Vagina (tissue), 2 donors: ENCODE measurements around the gene PSENEN.

Experiments
- POLR2A ChIP-seq, 2 donors: fragments of 450-650 bp; IDR thresholded peaks; one replicate each; pipeline ENCODE4 v1.6.1; 2017; ENCODE audit warnings: antibody characterized with exemption in 2 of 2, mild to moderate bottlenecking in 2 of 2, moderate library complexity in 2 of 2
- POLR2AphosphoS5 ChIP-seq, 2 donors: sonication (generic); formaldehyde crosslinking; IDR thresholded peaks; one replicate each; pipeline ENCODE4 v1.9.0; 2017; ENCODE audit warnings: antibody characterized with exemption in 2 of 2, mild to moderate bottlenecking in 2 of 2, low read depth in 1 of 2; ENCODE audit not compliant: insufficient read depth in 1 of 2
- TF ChIP-seq, protein P1 (sequence below), 3 experiments: fragments of 450-650 bp in 2 of 3; fragments of 200-600 bp in 1 of 3; sonication (generic) in 1 of 3; IDR thresholded peaks; one replicate each; pipeline ENCODE4 v1.5.1; 2017 to 2019; ENCODE audit warnings: antibody characterized with exemption in 3 of 3, mild to moderate bottlenecking in 2 of 3, moderate library complexity in 2 of 3

DNA sequence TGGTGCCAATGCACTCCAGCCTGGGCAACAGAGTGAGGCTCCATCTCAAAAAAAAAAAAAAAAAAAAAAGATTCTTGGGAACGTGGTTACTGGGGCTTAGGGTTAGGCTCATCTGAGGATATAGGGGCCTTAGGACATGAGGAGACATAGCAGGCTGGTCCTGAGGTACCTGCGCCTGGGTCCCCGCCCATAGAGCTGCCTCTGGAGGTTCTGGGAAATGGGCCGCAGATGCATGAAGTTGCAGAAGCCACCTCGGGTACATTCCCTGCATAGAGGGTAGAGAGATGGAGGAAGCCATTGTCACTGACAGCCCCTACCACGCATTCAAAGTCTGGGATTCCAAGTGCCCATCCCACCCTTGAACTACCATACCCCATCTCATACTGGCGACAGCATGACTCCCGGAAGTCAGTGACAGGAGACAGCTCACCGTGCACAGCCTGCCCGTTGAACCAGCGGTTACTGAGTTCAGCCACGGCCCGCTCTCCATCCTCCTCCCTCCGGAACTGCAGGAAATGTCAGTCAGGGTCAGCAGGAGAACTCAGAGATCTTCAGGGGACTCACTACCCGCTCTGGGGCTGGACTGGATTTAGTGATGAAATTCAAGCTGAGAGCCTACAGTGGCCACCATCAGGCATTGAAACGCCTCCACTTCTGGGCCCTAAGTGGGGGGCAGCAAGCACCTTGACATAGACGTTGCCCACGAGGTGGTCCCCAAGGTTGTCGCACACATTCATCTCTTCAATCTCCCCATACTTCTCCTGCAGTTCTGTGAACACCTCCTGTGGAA, 1.6 kb upstream of the PSENEN start:
- TF ChIP-seq, protein P1, sequence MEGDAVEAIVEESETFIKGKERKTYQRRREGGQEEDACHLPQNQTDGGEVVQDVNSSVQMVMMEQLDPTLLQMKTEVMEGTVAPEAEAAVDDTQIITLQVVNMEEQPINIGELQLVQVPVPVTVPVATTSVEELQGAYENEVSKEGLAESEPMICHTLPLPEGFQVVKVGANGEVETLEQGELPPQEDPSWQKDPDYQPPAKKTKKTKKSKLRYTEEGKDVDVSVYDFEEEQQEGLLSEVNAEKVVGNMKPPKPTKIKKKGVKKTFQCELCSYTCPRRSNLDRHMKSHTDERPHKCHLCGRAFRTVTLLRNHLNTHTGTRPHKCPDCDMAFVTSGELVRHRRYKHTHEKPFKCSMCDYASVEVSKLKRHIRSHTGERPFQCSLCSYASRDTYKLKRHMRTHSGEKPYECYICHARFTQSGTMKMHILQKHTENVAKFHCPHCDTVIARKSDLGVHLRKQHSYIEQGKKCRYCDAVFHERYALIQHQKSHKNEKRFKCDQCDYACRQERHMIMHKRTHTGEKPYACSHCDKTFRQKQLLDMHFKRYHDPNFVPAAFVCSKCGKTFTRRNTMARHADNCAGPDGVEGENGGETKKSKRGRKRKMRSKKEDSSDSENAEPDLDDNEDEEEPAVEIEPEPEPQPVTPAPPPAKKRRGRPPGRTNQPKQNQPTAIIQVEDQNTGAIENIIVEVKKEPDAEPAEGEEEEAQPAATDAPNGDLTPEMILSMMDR (IDR thresholded peaks at IDR 0.05): no peak
- no peak for TF ChIP-seq POLR2A (IDR thresholded peaks at IDR 0.05)
- TF ChIP-seq POLR2AphosphoS5 (IDR thresholded peaks at IDR 0.05; ENCODE audit: insufficient read depth in 1 of 2, low read depth in 1 of 2): no peak
